Neutrophil (primary cell): ENCODE results near the gene SLC2A4RG.

Experiments
- H3K27ac ChIP-seq: fragments of 200-600 bp; sonication (generic); 2 replicates; pipeline ENCODE4 v1.5.1; 2016; ENCODE audit warnings: mild to moderate bottlenecking, moderate library complexity
- H3K27me3 ChIP-seq: fragments of 200-600 bp; sonication (generic); 2 replicates; pipeline ENCODE4 v1.6.0; 2016; ENCODE audit warnings: mild to moderate bottlenecking
- H3K36me3 ChIP-seq: fragments of 200-600 bp; sonication (generic); 2 replicates; pipeline ENCODE4 v1.5.1; 2017
- H3K4me1 ChIP-seq, 2 experiments: fragments of 200-600 bp in 1 of 2; sonication (generic) in 1 of 2; 1 replicate in 1 of 2; 2 replicates in 1 of 2; pipeline versions ENCODE4 v1.5.1 to v1.6.1; 2013 to 2016; ENCODE audit warnings: low read depth in 1 of 2, low read length in 1 of 2, mild to moderate bottlenecking in 1 of 2, moderate library complexity in 1 of 2; ENCODE audit not compliant: control insufficient read depth in 1 of 2, insufficient read depth in 1 of 2
- H3K4me3 ChIP-seq, 2 experiments: fragments of 200-600 bp in 1 of 2; sonication (generic) in 1 of 2; 1 replicate in 1 of 2; 2 replicates in 1 of 2; pipeline ENCODE4 v1.5.1; 2013 to 2016; ENCODE audit warnings: low read depth in 1 of 2, low read length in 1 of 2, mild to moderate bottlenecking in 1 of 2, moderate library complexity in 1 of 2
- H3K9me3 ChIP-seq: fragments of 200-600 bp; sonication (generic); 2 replicates; pipeline ENCODE4 v1.5.1; 2016
- TF ChIP-seq, protein P1 (sequence below): fragments of 200-600 bp; sonication (generic); IDR thresholded peaks from 2 replicates; pipeline ENCODE4 v1.5.1; 2016; ENCODE audit warnings: antibody characterized with exemption

The SLC2A4RG gene

DNA sequence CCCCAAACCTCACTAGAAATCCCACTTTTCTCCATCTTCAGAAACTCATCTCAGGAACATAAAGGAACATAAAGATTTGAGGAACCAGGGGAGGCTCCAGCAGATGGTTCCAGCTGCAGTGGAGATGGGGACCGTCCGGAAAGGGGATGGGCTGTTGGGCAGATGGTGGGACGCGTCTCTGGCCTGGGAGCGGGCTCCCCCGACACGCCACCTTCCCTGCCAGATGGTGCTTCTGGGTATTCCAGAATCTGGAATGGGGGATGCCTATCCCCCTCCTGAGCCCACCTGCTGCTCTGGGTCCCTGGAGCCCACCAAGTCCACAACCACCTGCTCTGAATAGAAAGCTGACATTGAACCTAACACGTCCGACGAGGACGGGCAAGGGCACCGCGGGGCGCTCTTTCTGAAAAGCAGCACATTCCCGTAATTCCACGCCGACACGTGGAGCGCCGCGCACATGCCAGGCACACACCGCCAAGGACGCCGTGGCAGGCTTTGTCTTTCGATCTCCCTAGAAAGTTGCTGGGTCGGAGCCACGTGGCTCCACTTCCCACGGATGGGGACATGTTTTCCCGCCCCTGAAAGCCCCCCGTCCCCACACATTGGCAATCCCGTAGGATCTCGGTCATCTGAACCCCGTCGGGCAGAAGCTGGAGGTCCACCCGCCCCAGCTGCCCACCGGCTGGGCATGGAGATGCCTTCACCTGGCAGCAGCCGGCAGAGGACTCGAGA, 27.3 kb downstream of the SLC2A4RG start:
- no peaks in the 10 kb centered on the region for H3K9me3 ChIP-seq
- H3K4me3 ChIP-seq = no peak overlapping the region
- no peaks in the 10 kb centered on the region for H3K36me3 ChIP-seq
- TF ChIP-seq, protein P1, sequence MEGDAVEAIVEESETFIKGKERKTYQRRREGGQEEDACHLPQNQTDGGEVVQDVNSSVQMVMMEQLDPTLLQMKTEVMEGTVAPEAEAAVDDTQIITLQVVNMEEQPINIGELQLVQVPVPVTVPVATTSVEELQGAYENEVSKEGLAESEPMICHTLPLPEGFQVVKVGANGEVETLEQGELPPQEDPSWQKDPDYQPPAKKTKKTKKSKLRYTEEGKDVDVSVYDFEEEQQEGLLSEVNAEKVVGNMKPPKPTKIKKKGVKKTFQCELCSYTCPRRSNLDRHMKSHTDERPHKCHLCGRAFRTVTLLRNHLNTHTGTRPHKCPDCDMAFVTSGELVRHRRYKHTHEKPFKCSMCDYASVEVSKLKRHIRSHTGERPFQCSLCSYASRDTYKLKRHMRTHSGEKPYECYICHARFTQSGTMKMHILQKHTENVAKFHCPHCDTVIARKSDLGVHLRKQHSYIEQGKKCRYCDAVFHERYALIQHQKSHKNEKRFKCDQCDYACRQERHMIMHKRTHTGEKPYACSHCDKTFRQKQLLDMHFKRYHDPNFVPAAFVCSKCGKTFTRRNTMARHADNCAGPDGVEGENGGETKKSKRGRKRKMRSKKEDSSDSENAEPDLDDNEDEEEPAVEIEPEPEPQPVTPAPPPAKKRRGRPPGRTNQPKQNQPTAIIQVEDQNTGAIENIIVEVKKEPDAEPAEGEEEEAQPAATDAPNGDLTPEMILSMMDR = no peak
- H3K27ac ChIP-seq = no peak overlapping the region
- H3K4me1 ChIP-seq = no peaks in the 10 kb centered on the region
- peaks cover 4% of the 10 kb centered on the region for H3K27me3 ChIP-seq

DNA sequence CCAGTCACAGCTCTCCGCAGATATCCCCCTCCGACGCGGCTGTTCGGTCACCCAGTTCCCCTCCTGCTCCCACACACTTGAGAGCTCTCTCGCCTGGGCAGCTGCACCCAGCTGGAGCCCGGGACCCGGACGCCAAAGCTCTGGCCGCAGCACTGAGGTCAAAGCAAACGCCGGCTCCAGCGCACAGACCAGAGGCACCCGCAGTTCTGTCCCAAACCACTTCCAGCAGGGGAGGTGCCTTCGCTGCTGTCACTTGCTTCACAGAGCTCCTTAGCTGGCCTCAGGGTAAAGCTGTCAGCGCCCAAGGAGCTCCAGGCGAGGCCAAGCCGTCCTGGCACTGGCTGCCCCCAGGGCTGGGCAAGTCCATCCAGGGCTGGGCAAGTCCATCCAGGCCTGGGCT, 27.9 kb downstream of the SLC2A4RG start:
- TF ChIP-seq, protein P1 = no peak
- H3K4me3 ChIP-seq = no peak overlapping the region
- no peak overlapping the region for H3K27ac ChIP-seq
- H3K27me3 ChIP-seq = peaks cover under 1% of the 10 kb centered on the region
- no peaks in the 10 kb centered on the region for H3K4me1 ChIP-seq
- no peaks in the 10 kb centered on the region for H3K9me3 ChIP-seq
- no peaks in the 10 kb centered on the region for H3K36me3 ChIP-seq

DNA sequence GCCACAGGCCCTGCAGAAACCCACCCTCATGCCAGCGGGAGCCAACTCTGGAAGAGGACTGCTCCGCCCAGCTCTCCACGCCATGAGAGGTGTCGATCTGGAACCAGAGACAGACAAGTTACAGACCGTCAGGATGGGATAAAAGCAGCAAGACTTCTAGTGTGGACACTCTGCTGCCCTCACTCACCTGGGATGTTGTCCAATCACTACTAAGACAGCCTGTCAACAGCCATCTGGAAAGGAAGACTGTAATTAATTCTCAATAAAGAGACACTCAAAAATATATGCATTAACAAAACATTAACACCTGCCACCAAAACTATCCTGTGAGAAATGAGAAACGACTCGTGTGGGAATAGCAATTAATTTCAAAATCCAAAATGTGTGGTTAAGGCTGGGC, 28.3 kb downstream of the SLC2A4RG start:
- TF ChIP-seq, protein P1 = no peak
- H3K4me1 ChIP-seq = no peaks in the 10 kb centered on the region
- no peak overlapping the region for H3K27ac ChIP-seq
- no peak overlapping the region for H3K4me3 ChIP-seq
- no peaks in the 10 kb centered on the region for H3K27me3 ChIP-seq
- no peaks in the 10 kb centered on the region for H3K9me3 ChIP-seq
- no peaks in the 10 kb centered on the region for H3K36me3 ChIP-seq

- Histone ChIP-seq H3K36me3 (no peaks in the 10 kb centered on the region), H3K4me3 (no peak overlapping the region), H3K9me3 (no peaks in the 10 kb centered on the region), H3K27me3 (peaks cover 4% of the 10 kb centered on the region), H3K4me1 (no peaks in the 10 kb centered on the region), H3K27ac (no peak overlapping the region)
- TF ChIP-seq, protein P1 = no peak
Observed at GRCh38 chr20:63768591-63769515, 29.3 kb downstream of the SLC2A4RG start.

DNA sequence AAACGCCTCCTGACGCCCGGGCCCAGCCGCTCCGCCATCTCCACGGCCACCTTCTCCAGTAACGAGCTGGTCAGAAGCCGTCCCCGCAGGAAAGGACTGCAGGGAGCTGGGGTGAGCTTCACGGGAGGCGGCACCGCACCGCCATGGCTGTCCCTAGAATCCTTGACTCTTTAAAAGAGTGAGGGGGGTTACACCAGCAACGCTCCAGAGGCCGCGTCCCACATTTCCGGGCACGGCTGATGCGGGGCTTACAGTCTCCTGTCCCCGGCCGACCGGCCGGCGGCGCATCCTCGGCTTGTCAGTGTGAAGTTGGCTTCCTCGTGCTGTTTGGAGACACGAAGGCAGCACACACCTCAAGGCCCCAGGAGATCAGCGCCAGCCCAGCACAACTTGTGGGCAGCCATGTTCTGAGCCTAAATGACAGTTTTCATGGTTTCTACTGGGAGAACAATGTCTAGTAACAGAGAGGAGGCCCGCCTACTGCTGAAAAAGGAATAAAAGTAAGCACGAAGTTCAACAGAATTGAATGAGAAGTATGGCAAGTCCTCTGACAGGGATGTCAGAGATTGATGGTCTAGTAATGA, 30.4 kb downstream of the SLC2A4RG start:
- no peaks in the 10 kb centered on the region for H3K36me3 ChIP-seq
- TF ChIP-seq, protein P1 = no peak
- no peaks in the 10 kb centered on the region for H3K9me3 ChIP-seq
- H3K4me3 ChIP-seq = no peak overlapping the region
- peaks cover 13% of the 10 kb centered on the region for H3K27me3 ChIP-seq
- H3K4me1 ChIP-seq = no peaks in the 10 kb centered on the region
- no peak overlapping the region for H3K27ac ChIP-seq
